Measurements from ENCODE around the gene PAXX. TPM values are rescaled to one million over a fixed set of nuclear protein-coding genes. Genes with fewer than 3 reads are reported as not detected.

The PAXX gene
- total RNA-seq, 4 donors from 2014 or later = 22.0 to 37.0 (median 31.6) TPM

- ATAC-seq (ENCODE audit: low FRiP score) (no peak), DNase-seq (ENCODE audit: low spot score) (no peak)
- TF ChIP-seq, protein P1, sequence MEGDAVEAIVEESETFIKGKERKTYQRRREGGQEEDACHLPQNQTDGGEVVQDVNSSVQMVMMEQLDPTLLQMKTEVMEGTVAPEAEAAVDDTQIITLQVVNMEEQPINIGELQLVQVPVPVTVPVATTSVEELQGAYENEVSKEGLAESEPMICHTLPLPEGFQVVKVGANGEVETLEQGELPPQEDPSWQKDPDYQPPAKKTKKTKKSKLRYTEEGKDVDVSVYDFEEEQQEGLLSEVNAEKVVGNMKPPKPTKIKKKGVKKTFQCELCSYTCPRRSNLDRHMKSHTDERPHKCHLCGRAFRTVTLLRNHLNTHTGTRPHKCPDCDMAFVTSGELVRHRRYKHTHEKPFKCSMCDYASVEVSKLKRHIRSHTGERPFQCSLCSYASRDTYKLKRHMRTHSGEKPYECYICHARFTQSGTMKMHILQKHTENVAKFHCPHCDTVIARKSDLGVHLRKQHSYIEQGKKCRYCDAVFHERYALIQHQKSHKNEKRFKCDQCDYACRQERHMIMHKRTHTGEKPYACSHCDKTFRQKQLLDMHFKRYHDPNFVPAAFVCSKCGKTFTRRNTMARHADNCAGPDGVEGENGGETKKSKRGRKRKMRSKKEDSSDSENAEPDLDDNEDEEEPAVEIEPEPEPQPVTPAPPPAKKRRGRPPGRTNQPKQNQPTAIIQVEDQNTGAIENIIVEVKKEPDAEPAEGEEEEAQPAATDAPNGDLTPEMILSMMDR (IDR thresholded peaks at IDR 0.05) = no peak
These were observed 9.1 kb upstream of the PAXX start for GRCh38 chr9:136983167-136983566.

DNA sequence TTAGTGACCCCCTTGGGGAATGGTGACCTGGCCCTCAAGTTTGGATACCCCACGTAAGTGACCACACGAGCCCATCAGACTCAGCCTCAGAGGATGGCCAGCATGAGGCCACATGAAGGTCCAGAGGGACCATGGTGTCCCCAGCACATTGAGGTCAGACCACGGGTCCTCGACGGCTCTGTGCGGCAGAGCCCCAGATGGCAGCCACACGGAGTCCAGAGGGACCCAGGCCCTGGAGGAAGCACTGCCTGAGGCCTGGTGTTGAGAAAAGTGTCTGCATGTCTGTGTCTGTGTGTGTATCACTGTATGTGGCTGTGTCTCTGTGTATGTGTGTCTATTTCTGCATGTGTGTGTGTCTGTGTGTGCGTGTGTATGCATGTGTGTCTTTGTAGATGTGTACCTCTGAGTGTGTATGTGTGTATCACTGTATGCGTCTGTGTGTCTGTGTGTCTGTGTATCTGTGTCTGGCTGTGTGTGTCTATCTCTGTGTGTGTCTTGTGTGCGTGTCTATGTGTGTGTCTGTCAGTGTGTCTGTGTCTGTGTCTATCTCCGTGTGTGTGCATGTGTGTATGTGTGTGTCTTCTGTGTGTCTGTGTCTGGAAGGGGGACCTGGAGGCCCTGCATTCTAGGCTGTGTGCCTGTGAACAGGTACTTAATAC, 8.4 kb upstream of the PAXX start:
- ATAC-seq (ENCODE audit: low FRiP score) (no peak), DNase-seq (ENCODE audit: low spot score) (no peak)
- TF ChIP-seq, protein P1 (IDR thresholded peaks at IDR 0.05) = no peak

- TF ChIP-seq, protein P1 (IDR thresholded peaks at IDR 0.05) = no peak
- DNase-seq (ENCODE audit: low spot score) = no peak
- ATAC-seq (ENCODE audit: low FRiP score) = no peak
These were observed 7.7 kb upstream of the PAXX start for GRCh38 chr9:136984464-136985026.

- DNase-seq (ENCODE audit: low spot score) (no peak), ATAC-seq (ENCODE audit: low FRiP score) (no peak)
- TF ChIP-seq, protein P1 (IDR thresholded peaks at IDR 0.05) = no peak
These were observed 7.1 kb upstream of the PAXX start for GRCh38 chr9:136985027-136985602.

GRCh38 chr9:136985853-136986252, 6.4 kb upstream of the PAXX start:
- DNase-seq (ENCODE audit: low spot score) (no peak), ATAC-seq (ENCODE audit: low FRiP score) (no peak)
- TF ChIP-seq, protein P1 (IDR thresholded peaks at IDR 0.05) = no peak

GRCh38 chr9:136988872-136989271, 3.4 kb upstream of the PAXX start:
- DNase-seq (ENCODE audit: low spot score) (no peak), ATAC-seq (ENCODE audit: low FRiP score) (no peak)
- TF ChIP-seq, protein P1 (IDR thresholded peaks at IDR 0.05) = no peak
